ENCODE data around the gene INTS3. TPM values are rescaled to one million over a fixed set of nuclear protein-coding genes. Genes with fewer than 3 reads are reported as not detected.

Gene INTS3
- 35.2 TPM for total RNA-seq
- long read RNA-seq, full-length matches to known transcripts = 6 of 24 reads
- long read RNA-seq, partial matches to known transcripts = 14 of 24 reads
- long read RNA-seq, other reads (novel, unspliced or antisense) = 4 of 24 reads

- intact Hi-C loops (cut with DNase I) = loop anchor here (5.0 kb wide), 1 partner anchor 90 kb away; no protein-coding TSS in a partner anchor
- peak; percentile 100 for DNase-seq (ENCODE audit: low spot score)
Measured at GRCh38 chr1:153727463-153728304, at the start of gene INTS3. TSS of gene INTS3 (plus strand) at chr1:153728050. CDS start at chr1:153728635, 585 bp downstream.

- peak; percentile 84 for DNase-seq (ENCODE audit: low spot score)
- intact Hi-C loops (cut with DNase I) = loop anchor here (1.0 to 2.0 kb wide), 4 partner anchors 18 to 312 kb away; partner anchors contain the start of gene RPS27
Measured at GRCh38 chr1:153678519-153679336, 49.1 kb upstream of the INTS3 start, which contains the start of gene NPR1. TSS of gene NPR1 (plus strand) at chr1:153678688. CDS start at chr1:153679109, 421 bp downstream.

- no peak for DNase-seq (ENCODE audit: low spot score)
- intact Hi-C loops (cut with DNase I) = loop anchor here (2.0 kb wide), 3 partner anchors 17 to 311 kb away; partner anchors contain the start of gene RPS27
Measured at GRCh38 chr1:153679337-153680119, 48.3 kb upstream of the INTS3 start.

- intact Hi-C loops (cut with DNase I) = no loop called here
- DNase-seq (ENCODE audit: low spot score) = no peak
Measured at GRCh38 chr1:153680120-153680403, 47.8 kb upstream of the INTS3 start.

GRCh38 chr1:153682730-153683129 is 45.1 kb upstream of the INTS3 start:
- intact Hi-C loops (cut with DNase I) = no loop called here
- no peak for DNase-seq (ENCODE audit: low spot score)

GRCh38 chr1:153683854-153684253 is 44.0 kb upstream of the INTS3 start:
- DNase-seq (ENCODE audit: low spot score) = no peak

GRCh38 chr1:153684892-153685291 is 43.0 kb upstream of the INTS3 start:
- DNase-seq (ENCODE audit: low spot score) = no peak
- intact Hi-C loops (cut with DNase I) = no loop called here

More at GRCh38 chr1:153683854-153684253, 44.0 kb upstream of the INTS3 start:
- intact Hi-C loops (cut with DNase I) = no loop called here

- intact Hi-C loops (cut with DNase I) = no loop called here
- no peak for DNase-seq (ENCODE audit: low spot score)
Measured at GRCh38 chr1:153685544-153686340, 42.1 kb upstream of the INTS3 start.

GRCh38 chr1:153687346-153688125 is 40.3 kb upstream of the INTS3 start:
- DNase-seq (ENCODE audit: low spot score) = no peak
- intact Hi-C loops (cut with DNase I) = no loop called here

- intact Hi-C loops (cut with DNase I) = no loop called here
- DNase-seq (ENCODE audit: low spot score) = no peak
Measured at GRCh38 chr1:153688276-153688675, 39.6 kb upstream of the INTS3 start.

- intact Hi-C loops (cut with DNase I) = no loop called here
- no peak for DNase-seq (ENCODE audit: low spot score)
Measured at GRCh38 chr1:153688736-153689328, 39.0 kb upstream of the INTS3 start.

GRCh38 chr1:153693466-153693865 is 34.4 kb upstream of the INTS3 start:
- DNase-seq (ENCODE audit: low spot score) = no peak
- intact Hi-C loops (cut with DNase I) = no loop called here

GRCh38 chr1:153696741-153697140 is 31.1 kb upstream of the INTS3 start:
- intact Hi-C loops (cut with DNase I) = loop anchor here (2.0 to 5.0 kb wide), 2 partner anchors 18 to 66 kb away; partner anchors contain the start of gene NPR1
- no peak for DNase-seq (ENCODE audit: low spot score)

GRCh38 chr1:153697191-153698019 is 30.4 kb upstream of the INTS3 start:
- intact Hi-C loops (cut with DNase I) = loop anchor here (2.0 to 5.0 kb wide), 2 partner anchors 19 to 65 kb away; partner anchors contain the start of gene NPR1
- no peak for DNase-seq (ENCODE audit: low spot score)

- intact Hi-C loops (cut with DNase I) = loop anchor here (5.0 kb wide), 1 partner anchor 64 kb away; no protein-coding TSS in a partner anchor
- peak; percentile 89 for DNase-seq (ENCODE audit: low spot score)
Measured at GRCh38 chr1:153698020-153698922, 29.6 kb upstream of the INTS3 start.

Measured in cardiac septum (tissue), 1 donor.